GM19238 (cell line): Measurements from ENCODE around the gene ETV6.
"Not testable (repeated sequence)": the region's sequence is repeated elsewhere in the genome, so short reads cannot be mapped to it uniquely, and the experiment has no call there.

Source experiments
- DNase-seq: peaks from one replicate; pipeline ENCODE4 v3.0.0; 2011; ENCODE audit warnings: low spot score; ENCODE audit not compliant: insufficient read length

The ETV6 gene

DNA sequence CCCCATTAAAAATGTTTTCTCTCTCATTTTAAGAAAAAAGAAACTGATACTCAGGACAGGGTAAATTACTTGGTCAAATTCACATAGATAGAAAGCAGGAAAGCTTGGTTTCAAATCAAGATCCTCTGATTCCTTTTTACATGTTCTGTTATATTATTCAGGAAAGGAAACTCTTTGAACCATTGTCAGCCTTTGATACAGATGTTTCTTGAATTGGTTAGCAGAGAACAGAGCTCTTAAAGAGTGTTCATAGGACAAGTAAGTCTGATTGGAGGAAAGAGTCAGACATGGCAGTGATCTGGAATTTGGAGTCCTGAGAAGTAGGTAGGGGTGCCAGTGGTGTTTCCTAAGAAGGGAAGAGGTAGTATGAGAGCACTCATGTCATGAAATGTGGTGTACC is 256.1 kb downstream of the ETV6 start:
- no peak for DNase-seq

DNA sequence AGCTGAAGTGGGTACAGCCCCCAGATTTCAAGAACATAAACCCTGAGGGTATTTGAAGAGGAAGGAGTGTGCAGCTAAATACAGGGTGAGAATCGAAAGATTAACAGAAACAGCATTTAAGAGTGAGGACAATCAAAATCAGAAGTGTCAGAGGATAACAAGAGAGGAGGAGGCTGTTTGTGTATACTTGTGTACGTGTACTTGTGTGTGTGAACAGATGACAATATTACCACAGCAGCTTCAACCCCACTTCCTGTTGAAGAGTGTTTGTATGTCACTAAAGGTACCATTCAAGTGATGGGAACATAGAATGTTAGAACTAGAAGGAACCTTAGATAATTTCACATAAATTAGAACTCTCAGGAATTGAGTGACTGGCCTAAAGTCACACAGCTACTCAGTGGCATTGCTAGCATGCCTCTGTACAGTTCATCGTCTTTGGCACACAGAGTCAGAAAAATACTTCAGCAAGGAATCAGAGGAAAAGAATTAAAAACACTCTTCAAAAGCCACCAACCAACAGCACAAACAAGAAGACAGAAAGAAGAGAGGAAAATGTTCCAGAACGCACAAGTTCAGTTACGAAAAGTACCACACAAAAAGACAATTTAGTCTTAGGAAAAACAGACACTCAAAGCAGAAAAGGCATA is 256.9 kb downstream of the ETV6 start:
- DNase-seq, result no peak

DNA sequence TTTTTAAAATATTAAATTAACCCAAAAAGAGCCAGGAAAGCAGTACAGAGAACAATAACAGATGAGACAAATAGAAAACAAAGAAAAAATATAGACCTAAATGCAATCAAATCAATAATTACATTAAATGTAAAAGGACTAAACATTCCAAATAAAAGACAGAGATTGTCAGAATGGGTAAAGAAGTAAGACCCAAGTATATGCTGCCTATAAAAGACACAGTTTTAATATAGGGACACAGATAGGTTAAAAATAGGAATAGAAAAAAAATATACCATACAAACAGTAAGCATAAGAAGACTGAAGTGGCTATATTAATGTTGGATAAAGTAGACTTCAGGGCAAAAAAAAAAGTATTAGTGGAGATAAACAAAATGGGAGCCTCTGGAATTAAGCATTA is 258.2 kb downstream of the ETV6 start:
- DNase-seq, result no peak

DNA sequence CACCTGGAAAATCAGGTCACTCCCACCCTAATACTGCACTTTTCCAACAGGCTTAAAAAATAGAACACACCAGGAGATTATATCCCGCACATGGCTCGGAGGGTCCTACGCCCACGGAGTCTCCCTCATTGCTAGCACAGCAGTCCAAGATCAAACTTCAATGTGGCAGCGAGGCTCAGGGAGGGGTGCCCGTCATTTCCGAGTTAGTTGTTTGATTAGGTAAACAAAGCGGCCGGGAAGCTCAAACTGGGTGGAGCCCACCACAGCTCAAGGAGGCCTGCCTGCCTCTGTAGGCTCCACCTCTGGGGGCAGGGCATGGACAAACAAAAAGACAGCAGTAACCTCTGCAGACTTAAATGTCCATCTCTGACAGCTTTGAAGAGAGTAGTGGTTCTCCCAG is 259.9 kb downstream of the ETV6 start:
- not testable (repeated sequence) for DNase-seq

DNA sequence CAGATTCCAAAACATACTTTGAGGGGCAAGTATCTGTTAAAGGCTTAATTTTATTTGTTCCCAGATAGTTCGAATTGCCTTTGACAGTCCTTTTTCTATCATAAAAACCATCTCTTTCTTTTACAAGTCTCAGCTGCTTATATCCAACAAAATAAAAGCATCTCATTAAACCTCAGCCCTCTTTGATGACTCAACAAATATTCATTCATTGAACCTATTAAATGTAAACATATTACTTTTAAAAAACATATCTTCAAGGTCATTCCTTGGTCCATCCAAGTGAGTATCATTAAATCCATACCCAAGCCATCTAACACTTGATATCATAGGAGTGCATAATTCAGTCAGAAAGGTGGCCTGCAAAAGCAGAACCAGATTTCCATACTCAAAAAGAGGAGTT is 266.6 kb downstream of the ETV6 start:
- DNase-seq, result no peak

DNA sequence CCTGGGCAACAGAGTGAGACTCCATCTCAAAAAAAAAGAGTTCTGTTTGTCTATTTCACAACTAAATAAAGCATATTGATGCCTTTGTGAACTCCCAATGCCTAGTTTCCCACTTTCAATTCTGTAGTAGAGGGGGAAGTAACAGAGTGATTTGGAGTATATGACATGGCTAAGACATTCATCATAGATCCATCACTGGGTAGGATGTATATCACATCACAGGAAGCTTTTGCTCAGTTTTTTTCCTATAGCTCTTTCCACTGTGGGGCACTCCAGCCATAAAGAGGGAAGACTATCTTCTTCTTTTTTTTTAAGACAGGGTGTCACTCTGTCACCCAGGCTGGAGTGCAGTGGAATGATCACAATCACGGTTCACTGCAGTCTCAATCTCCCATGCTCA is 267.3 kb downstream of the ETV6 start:
- no peak for DNase-seq

DNA sequence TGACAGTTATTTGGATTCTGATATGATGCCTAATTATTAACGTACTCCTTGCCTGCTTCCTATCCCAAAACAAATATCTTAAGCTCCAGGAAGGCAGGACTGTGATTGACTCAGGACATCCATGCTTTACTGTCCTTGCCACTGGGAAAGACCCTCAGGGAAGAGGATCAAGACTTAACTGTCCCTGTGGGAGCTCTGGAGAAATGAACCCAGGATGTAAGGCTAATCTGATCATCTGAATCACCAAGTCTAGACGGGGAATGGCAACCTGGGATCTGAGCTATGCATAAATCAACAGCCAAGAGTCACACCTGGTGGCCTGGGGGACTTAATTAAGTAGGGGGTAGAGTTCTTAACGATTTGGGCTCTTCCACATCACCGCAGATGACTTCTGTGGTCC is 268.0 kb downstream of the ETV6 start:
- no peak for DNase-seq

DNA sequence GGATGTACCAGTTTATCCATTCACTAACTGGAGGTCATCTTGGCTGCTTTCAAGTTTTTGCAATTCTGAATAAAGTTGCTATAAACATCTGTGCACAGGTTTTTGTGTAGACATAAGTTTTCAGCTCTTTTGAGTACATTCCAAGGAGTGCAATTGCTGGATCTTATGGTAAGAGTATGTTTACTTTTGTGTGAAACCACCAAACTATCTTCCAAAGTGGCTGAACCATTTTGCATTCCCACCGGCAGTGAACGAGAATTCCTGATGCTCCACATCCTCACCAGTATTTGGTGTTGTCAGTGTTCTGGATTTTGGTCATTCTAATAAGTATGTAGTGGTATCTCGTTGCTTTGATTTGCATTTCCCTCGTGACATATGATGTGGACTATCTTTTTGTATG is 270.8 kb downstream of the ETV6 start:
- no peak for DNase-seq

DNA sequence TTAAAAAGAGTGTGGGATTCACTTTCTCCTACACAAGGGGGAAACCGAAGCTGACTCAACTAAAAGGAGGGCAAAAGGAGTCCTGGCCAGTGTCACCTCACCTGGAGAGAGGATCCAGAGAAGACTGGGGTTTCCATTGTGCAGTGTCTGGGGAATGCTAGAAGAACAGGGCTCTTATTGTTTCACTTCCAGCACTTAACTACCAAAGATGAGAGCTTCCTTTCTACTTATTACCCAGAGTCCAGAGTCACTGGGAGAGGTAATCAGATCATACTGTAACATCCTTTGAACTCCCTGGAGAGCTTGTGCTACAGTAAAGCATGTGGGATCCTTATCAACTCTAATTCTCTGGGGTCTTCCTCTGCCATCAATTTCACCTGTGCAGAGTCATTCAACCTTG is 272.9 kb downstream of the ETV6 start:
- no peak for DNase-seq

DNA sequence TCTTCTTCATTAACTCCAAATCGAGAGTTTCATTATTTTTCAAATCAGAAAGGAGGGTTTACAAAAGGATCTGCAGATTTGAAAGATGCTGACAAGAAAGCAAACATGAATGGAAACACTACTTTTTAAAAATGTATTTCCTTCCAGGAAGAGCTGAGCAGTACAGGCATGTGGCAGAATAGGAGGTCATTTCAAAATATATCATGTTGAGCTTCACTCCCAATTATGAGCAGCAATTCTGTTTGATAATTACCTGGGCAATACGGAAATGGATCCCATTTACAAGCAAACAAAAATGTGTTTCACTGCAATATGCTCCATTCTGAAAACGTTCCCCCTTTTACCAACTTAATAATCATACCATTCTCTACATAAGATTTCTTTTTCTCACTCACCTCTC is 273.6 kb downstream of the ETV6 start:
- DNase-seq, result no peak

DNA sequence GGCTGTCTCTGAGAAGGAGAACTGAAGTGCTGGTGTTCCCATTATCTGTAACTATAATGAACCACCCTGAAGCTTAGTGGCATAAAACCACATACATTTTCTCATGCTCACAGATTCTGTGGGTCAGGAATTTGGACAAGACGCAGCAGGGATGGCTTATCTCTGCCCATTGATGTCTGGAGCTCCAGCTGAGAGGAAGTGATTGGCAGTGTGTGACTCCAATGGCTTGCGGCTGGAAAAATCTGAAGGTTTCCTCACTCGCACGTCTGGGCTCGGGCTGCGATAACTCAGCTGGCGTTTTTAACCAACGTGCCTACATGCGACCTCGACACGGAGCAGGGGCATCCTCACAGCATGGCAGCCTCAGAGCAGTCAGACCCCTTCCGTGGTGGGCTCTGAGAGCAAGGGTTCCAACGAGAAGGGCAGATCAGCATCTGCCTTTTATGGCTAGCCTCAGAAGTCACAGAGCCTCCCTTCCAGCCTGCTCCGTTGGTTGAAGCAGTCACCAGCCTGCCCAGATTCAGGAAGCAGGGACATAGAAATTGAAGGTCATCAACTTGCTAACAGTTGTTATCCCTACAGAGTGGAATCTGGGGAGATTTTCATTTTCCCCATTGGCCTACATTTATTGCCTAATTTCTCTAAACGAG is 277.9 kb downstream of the ETV6 start:
- DNase-seq, result no peak

DNA sequence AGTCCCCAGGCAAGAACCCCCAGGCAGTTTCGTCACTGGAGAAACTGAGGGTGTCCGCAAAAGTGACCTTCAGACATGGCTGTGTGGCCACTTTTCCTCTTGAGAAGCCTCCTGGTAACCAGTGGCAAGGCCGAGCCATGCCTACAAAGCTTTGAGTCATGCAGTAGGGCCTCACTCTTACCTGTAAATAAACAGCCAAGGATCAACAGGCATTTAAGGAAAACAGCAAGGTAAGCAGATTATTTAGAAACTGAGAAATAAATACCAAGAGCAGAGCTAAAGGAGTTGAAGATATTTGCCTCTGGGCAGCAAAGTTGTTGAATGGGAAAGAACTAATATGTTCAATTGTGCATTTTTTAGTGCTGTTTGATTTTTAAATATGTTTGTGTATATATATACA is 280.2 kb downstream of the ETV6 start:
- no peak for DNase-seq

DNA sequence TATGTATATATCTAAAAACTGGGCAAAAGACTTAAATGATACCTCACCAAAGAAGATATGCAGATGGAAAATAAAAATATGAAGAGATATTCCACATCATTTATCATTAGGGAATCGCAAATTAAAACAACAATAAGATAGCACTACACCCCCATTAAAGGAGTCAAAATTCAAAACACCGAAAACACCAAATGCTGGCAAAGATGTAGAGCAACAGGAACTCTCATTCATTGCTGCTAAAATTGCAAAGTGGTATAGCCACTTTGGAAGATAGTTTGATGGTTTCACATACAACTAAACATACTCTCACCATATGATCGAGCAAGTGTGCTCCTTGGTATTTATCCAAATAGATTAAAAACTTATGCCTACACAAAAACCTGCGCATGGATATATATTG is 289.7 kb downstream of the ETV6 start:
- DNase-seq, result no peak

DNA sequence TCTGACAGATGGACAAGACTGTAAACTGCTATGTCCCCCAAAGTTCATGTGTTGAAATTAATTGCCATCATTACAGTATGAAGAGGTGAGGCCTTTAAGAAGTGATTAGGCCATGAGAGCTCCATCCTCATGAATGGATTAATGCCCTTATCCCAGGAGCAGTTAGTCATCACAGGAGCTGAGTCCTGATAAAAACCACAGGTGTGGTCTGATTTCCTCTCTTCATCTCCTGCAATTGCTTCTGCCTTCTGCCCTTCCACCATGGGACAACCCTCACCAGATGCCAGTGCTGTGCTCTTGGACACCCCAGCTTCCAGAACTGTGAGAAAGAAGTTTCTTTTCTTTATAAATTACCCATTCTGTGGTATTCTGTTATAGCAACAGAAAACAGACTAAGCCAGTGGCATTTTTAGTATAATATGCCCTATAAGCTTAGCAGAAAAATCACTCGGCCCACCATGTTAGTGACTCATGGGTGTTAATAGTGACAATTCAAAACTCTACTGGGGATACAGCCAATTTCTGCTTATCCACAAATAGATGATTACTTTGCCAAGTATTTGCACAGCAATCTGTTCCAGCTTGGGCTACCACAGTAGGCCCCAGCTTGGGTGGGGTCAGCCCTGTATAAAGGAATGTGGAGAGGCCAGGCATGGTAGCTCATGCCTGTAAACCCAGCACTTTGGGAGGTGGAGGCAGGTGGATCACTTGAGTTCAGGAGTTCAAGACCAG is 292.3 kb downstream of the ETV6 start:
- no peak for DNase-seq

DNA sequence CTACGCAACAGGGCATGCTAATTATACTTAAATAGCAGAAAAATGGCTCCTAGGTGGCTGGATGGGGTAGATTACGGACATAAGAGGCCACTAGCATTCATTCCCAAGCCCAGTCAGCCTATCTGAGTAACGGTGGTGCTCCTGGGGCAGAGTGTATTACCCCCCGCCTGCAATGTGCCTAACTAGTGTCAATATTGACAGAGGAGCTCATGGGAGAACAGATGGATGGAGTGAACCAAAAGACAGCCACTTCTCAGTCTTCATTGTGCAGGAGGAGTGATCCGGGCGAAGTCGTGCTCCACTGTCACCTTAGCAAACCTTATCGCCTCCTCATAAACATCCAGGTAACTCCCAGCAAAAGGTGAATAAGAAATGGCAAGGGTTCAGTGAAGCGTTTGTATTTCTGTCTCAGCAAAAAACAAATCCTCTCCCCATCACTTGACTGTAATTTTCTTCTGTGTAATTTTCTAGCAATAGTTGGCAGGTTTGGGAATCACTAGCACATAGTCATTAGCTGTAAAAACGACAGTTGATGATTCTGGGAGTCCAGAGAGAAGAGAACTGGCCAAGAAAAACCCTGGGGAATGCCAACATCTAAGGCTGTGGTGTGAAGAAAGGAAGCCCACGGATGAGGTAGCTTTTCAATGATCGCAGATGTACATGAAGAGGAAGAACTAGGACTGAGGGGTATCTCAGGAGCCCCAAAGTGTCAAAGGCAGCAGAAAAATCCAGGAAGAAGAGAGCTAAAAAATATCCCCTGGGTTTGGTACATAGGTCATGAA is 294.6 kb downstream of the ETV6 start:
- DNase-seq, result no peak
